ENCODE measurements around the gene SCGB3A1.

DNA sequence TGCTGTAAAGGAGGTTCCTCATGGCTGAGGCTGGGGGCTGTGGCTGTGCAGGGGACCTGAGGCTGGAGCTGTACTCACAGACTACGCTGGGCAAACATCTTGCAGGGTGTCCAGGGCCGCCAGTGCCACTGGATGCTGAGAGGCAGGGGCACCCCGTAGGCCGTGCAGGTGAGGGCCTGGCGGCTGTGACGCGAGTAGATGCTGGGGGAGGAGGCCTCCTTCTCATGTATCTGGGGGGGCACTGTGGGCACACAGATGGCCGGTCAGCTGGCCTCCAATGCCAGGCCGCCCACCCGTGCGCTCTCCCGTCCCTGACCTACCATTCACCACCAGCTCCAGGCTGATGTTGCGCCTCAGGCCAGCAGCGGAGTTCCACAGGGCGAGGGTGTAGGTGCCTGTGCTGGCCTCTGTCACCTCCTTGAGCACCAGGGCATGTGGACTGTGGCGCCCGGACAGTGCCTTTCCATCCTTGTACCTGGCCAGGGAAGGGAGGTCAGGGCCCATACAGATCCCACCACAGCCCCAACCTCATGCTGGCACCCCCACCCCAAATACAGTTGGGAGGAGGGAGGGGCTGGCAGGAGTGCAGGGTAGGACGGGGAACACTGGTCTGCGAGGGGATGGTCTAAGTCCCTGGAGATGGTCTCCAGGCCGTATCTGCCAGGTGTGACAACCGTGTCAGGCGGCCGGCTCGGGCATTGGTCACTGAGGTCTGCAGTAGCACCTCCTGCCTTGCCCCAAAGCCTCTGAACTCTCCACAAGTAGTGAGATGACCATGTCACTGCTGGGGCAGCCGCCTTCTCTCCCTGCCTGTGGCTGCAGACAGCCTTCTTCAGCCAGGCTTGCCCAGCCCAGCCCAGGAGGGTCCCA, 34.7 kb upstream of the SCGB3A1 start:
- TF ChIP-seq POLR2A (IDR thresholded peaks at IDR 0.05; ENCODE audit: low read depth, low read length) (no peak), MAFK (IDR thresholded peaks at IDR 0.05; ENCODE audit: low read depth, low read length) (no peak), FOS (IDR thresholded peaks at IDR 0.05; ENCODE audit: low read depth, low read length) (no peak), NFE2L2 (IDR thresholded peaks at IDR 0.05; ENCODE audit: low read depth, low read length) (no peak), RAD21 (IDR thresholded peaks at IDR 0.05; ENCODE audit: low read length) (no peak), RCOR1 (IDR thresholded peaks at IDR 0.05; ENCODE audit: insufficient replicate concordance, low read length) (no peak), SMC3 (IDR thresholded peaks at IDR 0.05; ENCODE audit: low read depth, low read length) (no peak), RFX5 (IDR thresholded peaks at IDR 0.05; ENCODE audit: low read depth, low read length) (no peak)
- TF ChIP-seq, protein P1, sequence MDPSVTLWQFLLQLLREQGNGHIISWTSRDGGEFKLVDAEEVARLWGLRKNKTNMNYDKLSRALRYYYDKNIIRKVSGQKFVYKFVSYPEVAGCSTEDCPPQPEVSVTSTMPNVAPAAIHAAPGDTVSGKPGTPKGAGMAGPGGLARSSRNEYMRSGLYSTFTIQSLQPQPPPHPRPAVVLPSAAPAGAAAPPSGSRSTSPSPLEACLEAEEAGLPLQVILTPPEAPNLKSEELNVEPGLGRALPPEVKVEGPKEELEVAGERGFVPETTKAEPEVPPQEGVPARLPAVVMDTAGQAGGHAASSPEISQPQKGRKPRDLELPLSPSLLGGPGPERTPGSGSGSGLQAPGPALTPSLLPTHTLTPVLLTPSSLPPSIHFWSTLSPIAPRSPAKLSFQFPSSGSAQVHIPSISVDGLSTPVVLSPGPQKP (IDR thresholded peaks at IDR 0.05; ENCODE audit: borderline replicate concordance, low read depth, low read length): no peak
- TF ChIP-seq, protein P2, sequence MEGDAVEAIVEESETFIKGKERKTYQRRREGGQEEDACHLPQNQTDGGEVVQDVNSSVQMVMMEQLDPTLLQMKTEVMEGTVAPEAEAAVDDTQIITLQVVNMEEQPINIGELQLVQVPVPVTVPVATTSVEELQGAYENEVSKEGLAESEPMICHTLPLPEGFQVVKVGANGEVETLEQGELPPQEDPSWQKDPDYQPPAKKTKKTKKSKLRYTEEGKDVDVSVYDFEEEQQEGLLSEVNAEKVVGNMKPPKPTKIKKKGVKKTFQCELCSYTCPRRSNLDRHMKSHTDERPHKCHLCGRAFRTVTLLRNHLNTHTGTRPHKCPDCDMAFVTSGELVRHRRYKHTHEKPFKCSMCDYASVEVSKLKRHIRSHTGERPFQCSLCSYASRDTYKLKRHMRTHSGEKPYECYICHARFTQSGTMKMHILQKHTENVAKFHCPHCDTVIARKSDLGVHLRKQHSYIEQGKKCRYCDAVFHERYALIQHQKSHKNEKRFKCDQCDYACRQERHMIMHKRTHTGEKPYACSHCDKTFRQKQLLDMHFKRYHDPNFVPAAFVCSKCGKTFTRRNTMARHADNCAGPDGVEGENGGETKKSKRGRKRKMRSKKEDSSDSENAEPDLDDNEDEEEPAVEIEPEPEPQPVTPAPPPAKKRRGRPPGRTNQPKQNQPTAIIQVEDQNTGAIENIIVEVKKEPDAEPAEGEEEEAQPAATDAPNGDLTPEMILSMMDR (conservative IDR thresholded peaks at IDR 0.05; ENCODE audit: low read depth, low read length): no peak
- TF ChIP-seq, protein P3, sequence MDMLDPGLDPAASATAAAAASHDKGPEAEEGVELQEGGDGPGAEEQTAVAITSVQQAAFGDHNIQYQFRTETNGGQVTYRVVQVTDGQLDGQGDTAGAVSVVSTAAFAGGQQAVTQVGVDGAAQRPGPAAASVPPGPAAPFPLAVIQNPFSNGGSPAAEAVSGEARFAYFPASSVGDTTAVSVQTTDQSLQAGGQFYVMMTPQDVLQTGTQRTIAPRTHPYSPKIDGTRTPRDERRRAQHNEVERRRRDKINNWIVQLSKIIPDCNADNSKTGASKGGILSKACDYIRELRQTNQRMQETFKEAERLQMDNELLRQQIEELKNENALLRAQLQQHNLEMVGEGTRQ (IDR thresholded peaks at IDR 0.05; ENCODE audit: low read depth, low read length): no peak
